H9 (cell line): ENCODE results near the gene AKT1S1. TPM values are rescaled to one million over a fixed set of nuclear protein-coding genes. Genes with fewer than 3 reads are reported as not detected.

Source experiments
- DNase-seq: peaks from one replicate; pipeline ENCODE4 v3.0.0-alpha.2; 2017
- H2AFZ ChIP-seq: one replicate; pipeline ENCODE4 v1.6.1; 2013; ENCODE audit warnings: mild to moderate bottlenecking, low read length, control low read depth, moderate library complexity
- H2AK5ac ChIP-seq: 2 replicates; pipeline ENCODE4 v1.6.1; 2013; ENCODE audit warnings: low read length, control low read depth, mixed read lengths; ENCODE audit not compliant: insufficient read length
- H2BK120ac ChIP-seq: one replicate; pipeline ENCODE4 v1.6.1; 2013; ENCODE audit warnings: low read depth, mild to moderate bottlenecking, low read length, control low read depth, inconsistent platforms; ENCODE audit not compliant: poor library complexity, severe bottlenecking
- H2BK12ac ChIP-seq: 2 replicates; pipeline ENCODE4 v1.6.1; 2013; ENCODE audit warnings: low read length, control low read depth, mixed read lengths, low read depth; ENCODE audit not compliant: insufficient read length
- H2BK15ac ChIP-seq: 2 replicates; pipeline ENCODE4 v1.6.1; 2013; ENCODE audit warnings: low read depth, low read length, control low read depth
- H2BK20ac ChIP-seq: one replicate; pipeline ENCODE4 v1.6.1; 2013; ENCODE audit warnings: low read depth, mild to moderate bottlenecking, low read length, control low read depth, inconsistent platforms; ENCODE audit not compliant: poor library complexity, severe bottlenecking
- H2BK5ac ChIP-seq: 2 replicates; pipeline ENCODE4 v1.6.1; 2013; ENCODE audit warnings: low read length, control low read depth, mixed read lengths; ENCODE audit not compliant: insufficient read length
- H3K14ac ChIP-seq: 2 replicates; pipeline ENCODE4 v1.6.1; 2013; ENCODE audit warnings: low read length, control low read depth; ENCODE audit not compliant: insufficient read depth
- H3K18ac ChIP-seq: 2 replicates; pipeline ENCODE4 v1.6.1; 2013; ENCODE audit warnings: low read depth, mild to moderate bottlenecking, mixed read lengths, low read length, control low read depth; ENCODE audit not compliant: insufficient read length
- H3K23ac ChIP-seq: 2 replicates; pipeline ENCODE4 v1.6.1; 2013; ENCODE audit warnings: low read length, control low read depth, mixed read lengths, low read depth; ENCODE audit not compliant: insufficient read length
- H3K23me2 ChIP-seq: 2 replicates; pipeline ENCODE4 v1.6.1; 2013; ENCODE audit warnings: low read depth, mild to moderate bottlenecking, mixed read lengths, low read length, control low read depth; ENCODE audit not compliant: insufficient read length, poor library complexity, severe bottlenecking
- H3K27ac ChIP-seq: 2 replicates; pipeline ENCODE4 v1.5.1; 2013; ENCODE audit warnings: low read length, control low read depth, mixed read lengths, low read depth; ENCODE audit not compliant: insufficient read length
- H3K27me3 ChIP-seq: 2 replicates; pipeline ENCODE4 v1.6.1; 2013; ENCODE audit warnings: low read length, control low read depth, inconsistent platforms; ENCODE audit not compliant: insufficient read depth
- H3K4ac ChIP-seq: 2 replicates; pipeline ENCODE4 v1.6.1; 2013; ENCODE audit warnings: low read depth, mild to moderate bottlenecking, control low read depth, inconsistent platforms, low read length, moderate library complexity
- H3K4me1 ChIP-seq: 2 replicates; pipeline ENCODE4 v1.6.1; 2013; ENCODE audit warnings: low read length, control low read depth, inconsistent platforms; ENCODE audit not compliant: insufficient read depth
- H3K4me2 ChIP-seq: 2 replicates; pipeline ENCODE4 v1.6.1; 2013; ENCODE audit warnings: low read length, control low read depth, mixed read lengths; ENCODE audit not compliant: insufficient read length, insufficient read depth
- H3K56ac ChIP-seq: 2 replicates; pipeline ENCODE4 v1.6.1; 2013; ENCODE audit warnings: low read depth, mild to moderate bottlenecking, mixed read lengths, low read length, control low read depth; ENCODE audit not compliant: insufficient read length
- H3K79me1 ChIP-seq: 2 replicates; pipeline ENCODE4 v1.6.1; 2013; ENCODE audit warnings: low read depth, mild to moderate bottlenecking, moderate library complexity, low read length, control low read depth, inconsistent platforms; ENCODE audit not compliant: insufficient read depth, poor library complexity, severe bottlenecking
- H3K79me2 ChIP-seq: 2 replicates; pipeline ENCODE4 v1.6.1; 2013; ENCODE audit warnings: low read length, control low read depth, inconsistent platforms; ENCODE audit not compliant: insufficient read depth
- H3K9ac ChIP-seq: 2 replicates; pipeline ENCODE4 v1.6.1; 2013; ENCODE audit warnings: low read length, control low read depth, mixed read lengths; ENCODE audit not compliant: insufficient read length; ENCODE audit errors: extremely low read depth
- H3K9me3 ChIP-seq: one replicate; pipeline ENCODE4 v1.6.1; 2013; ENCODE audit warnings: low read depth, low read length, inconsistent platforms; ENCODE audit not compliant: control insufficient read depth
- H3T11ph ChIP-seq: one replicate; pipeline ENCODE4 v1.6.1; 2013; ENCODE audit warnings: mild to moderate bottlenecking, low read length, control low read depth, inconsistent platforms
- H4K20me1 ChIP-seq: one replicate; pipeline ENCODE4 v1.6.1; 2013; ENCODE audit not compliant: control insufficient read depth, insufficient read length, insufficient read depth
- H4K5ac ChIP-seq: 2 replicates; pipeline ENCODE4 v1.6.1; 2013; ENCODE audit warnings: low read depth, mild to moderate bottlenecking, mixed read lengths, low read length, control low read depth; ENCODE audit not compliant: insufficient read length
- H4K8ac ChIP-seq: replicated peaks from 2 replicates; pipeline ENCODE4 v1.6.1; 2013; ENCODE audit warnings: low read length, control low read depth, mixed read lengths, low read depth; ENCODE audit not compliant: insufficient read length
- H4K91ac ChIP-seq: 2 replicates; pipeline ENCODE4 v1.6.1; 2013; ENCODE audit warnings: low read depth, mild to moderate bottlenecking, moderate library complexity, mixed read lengths, low read length, control low read depth; ENCODE audit not compliant: insufficient read length
- H3K27ac Mint-ChIP-seq, 3 experiments: 2 replicates in 2 of 3; 3 replicates in 1 of 3; pipeline ENCODE4 v1.8.0; 2020 to 2021; ENCODE audit warnings: mixed read lengths in 3 of 3, mild to moderate bottlenecking in 1 of 3, moderate library complexity in 1 of 3
- H3K27me3 Mint-ChIP-seq: 2 replicates; pipeline ENCODE4 v1.8.0; 2021; ENCODE audit warnings: low read depth, mild to moderate bottlenecking, moderate library complexity, mixed read lengths
- H3K36me3 Mint-ChIP-seq, 3 experiments: 2 replicates in 2 of 3; 3 replicates in 1 of 3; pipeline ENCODE4 v1.8.0; 2020 to 2021; ENCODE audit warnings: low read depth in 3 of 3, mixed read lengths in 3 of 3; ENCODE audit not compliant: insufficient read depth in 1 of 3
- H3K4me1 Mint-ChIP-seq, 2 experiments: 2 replicates each; pipeline ENCODE4 v1.8.0; 2020; ENCODE audit warnings: mixed read lengths in 2 of 2
- H3K4me3 Mint-ChIP-seq, 2 experiments: 2 replicates in 1 of 2; 3 replicates in 1 of 2; pipeline ENCODE4 v1.8.0; 2020 to 2021; ENCODE audit warnings: mild to moderate bottlenecking in 2 of 2, mixed read lengths in 2 of 2, moderate library complexity in 1 of 2
- H3K9me3 Mint-ChIP-seq, 2 experiments: 2 replicates in 1 of 2; 3 replicates in 1 of 2; pipeline ENCODE4 v1.8.0; 2020; ENCODE audit warnings: mild to moderate bottlenecking in 2 of 2, mixed read lengths in 2 of 2, moderate library complexity in 1 of 2
- CTCF ChIP-seq: fragments of 200-600 bp; sonication (generic); conservative IDR thresholded peaks from 3 replicates; pipeline ENCODE4 v1.8.0; 2021; ENCODE audit warnings: antibody characterized with exemption, mild to moderate bottlenecking
- WGBS: extraction: QIAGEN DNeasy Blood & Tissue Kit; methylation state at CpG from one replicate; pipeline ENCODE4 v1.1.7; 2013; ENCODE audit warnings: missing lambda C conversion rate, low lambda C conversion rate, mixed read lengths; ENCODE audit not compliant: insufficient read length; ENCODE audit errors: extremely low coverage; 5-methylcytosine and 5-hydroxymethylcytosine counted together
- total RNA-seq: library from RNA; stranded (reverse); gene quantifications from 2 replicates; pipeline ENCODE4 v1.2.1, GENCODE V29; 2021

The AKT1S1 gene
- total RNA-seq, 1 experiment from 2014 or later: 43.5 TPM

DNA sequence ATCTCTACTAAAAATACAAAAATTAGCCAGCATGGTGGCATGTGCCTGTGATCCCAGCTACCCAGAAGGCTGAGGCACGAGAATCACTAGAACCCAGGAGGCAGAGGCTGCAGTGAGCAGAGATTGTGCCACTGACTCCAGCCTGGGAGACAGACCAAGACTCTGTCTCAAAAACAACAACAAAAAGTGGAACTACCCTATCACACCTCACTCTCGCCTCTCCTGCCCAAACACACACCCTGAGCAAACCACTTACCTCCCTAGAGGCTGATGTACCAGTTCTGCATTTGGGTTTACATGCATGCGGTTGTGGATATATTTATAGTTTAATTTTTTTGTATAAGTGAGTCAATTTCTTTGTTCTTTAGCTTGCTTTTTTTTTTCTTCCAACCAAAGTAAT, 33.9 kb downstream of the AKT1S1 start:
- peaks cover 1% of the 10 kb centered on the region for H3K27me3 Mint-ChIP-seq
- Histone ChIP-seq H3K23me2 (no peaks in the 10 kb centered on the region), H2BK12ac (no peak overlapping the region), H3K14ac (no peak overlapping the region), H3K4ac (no peak overlapping the region), H3K56ac (no peak overlapping the region), H3K79me2 (no peaks in the 10 kb centered on the region), H3K27me3 (no peaks in the 10 kb centered on the region), H3T11ph (no peak overlapping the region), H3K4me2 (no peak overlapping the region), H2BK120ac (no peak overlapping the region), H4K5ac (no peak overlapping the region), H2BK15ac (no peak overlapping the region), H2AFZ (no peak overlapping the region), H3K9me3 (no peaks in the 10 kb centered on the region), H4K91ac (no peak overlapping the region), H4K20me1 (no peaks in the 10 kb centered on the region), H3K27ac (no peak overlapping the region), H2AK5ac (no peak overlapping the region), H2BK5ac (no peak overlapping the region), H4K8ac (no peak overlapping the region), H3K23ac (no peak overlapping the region), H3K18ac (no peak overlapping the region), H2BK20ac (no peak overlapping the region), H3K4me1 (no peaks in the 10 kb centered on the region), H3K9ac (no peak overlapping the region), H3K79me1 (no peaks in the 10 kb centered on the region)
- DNase-seq: no peak
- no peak overlapping the region for H3K4me3 Mint-ChIP-seq
- no peak for TF ChIP-seq CTCF
- no CpG with 5 or more reads among the region's 3 CpGs for WGBS
- no peaks in the 10 kb centered on the region for H3K9me3 Mint-ChIP-seq
- H3K27ac Mint-ChIP-seq: no peak overlapping the region
- H3K36me3 Mint-ChIP-seq: peaks cover 2 to 26% (median 25%) of the 10 kb centered on the region in 3 experiments; a peak in 6 of 7 replicates
- peaks cover 0 to 5% of the 10 kb centered on the region in 2 experiments; a peak in 2 of 4 replicates for H3K4me1 Mint-ChIP-seq
